ES-I3 (cell line): ENCODE measurements around the gene HOXC12.

Experiments
- H3K36me3 ChIP-seq: 2 replicates; pipeline ENCODE4 v1.6.1; 2013; ENCODE audit warnings: mild to moderate bottlenecking, low read length, control low read depth, moderate library complexity; ENCODE audit not compliant: insufficient read depth
- H3K4me1 ChIP-seq: 2 replicates; pipeline ENCODE4 v1.6.1; 2013; ENCODE audit warnings: mild to moderate bottlenecking, control low read depth, low read length; ENCODE audit not compliant: insufficient read depth
- H3K9ac ChIP-seq: 2 replicates; pipeline ENCODE4 v1.6.1; 2013; ENCODE audit warnings: low read depth, mild to moderate bottlenecking, low read length, moderate library complexity
- H3K9me3 ChIP-seq: 2 replicates; pipeline ENCODE4 v1.6.1; 2013; ENCODE audit warnings: mild to moderate bottlenecking, low read length, moderate library complexity; ENCODE audit not compliant: control insufficient read depth, insufficient read depth

HOXC12 gene

GRCh38 chr12:53949631-53950436 lies 4.9 kb upstream of the HOXC12 start:
- H3K9me3 ChIP-seq, result no peaks in the 10 kb centered on the region
- no peak overlapping the region for H3K9ac ChIP-seq
- peaks cover 6% of the 10 kb centered on the region; the same call in 1 of the 2 replicates for H3K4me1 ChIP-seq
- H3K36me3 ChIP-seq, result no peaks in the 10 kb centered on the region

GRCh38 chr12:53950437-53950773 lies 4.3 kb upstream of the HOXC12 start:
- Histone ChIP-seq H3K9ac (no peak overlapping the region), H3K36me3 (no peaks in the 10 kb centered on the region), H3K9me3 (no peaks in the 10 kb centered on the region), H3K4me1 (peaks cover 6% of the 10 kb centered on the region; the same call in 1 of the 2 replicates)

GRCh38 chr12:53950789-53951576 lies 3.7 kb upstream of the HOXC12 start:
- Histone ChIP-seq H3K36me3 (no peaks in the 10 kb centered on the region), H3K4me1 (peaks cover 9% of the 10 kb centered on the region; the same call in 1 of the 2 replicates), H3K9ac (no peak overlapping the region), H3K9me3 (no peaks in the 10 kb centered on the region)

- H3K9me3 ChIP-seq, result no peaks in the 10 kb centered on the region
- H3K36me3 ChIP-seq, result no peaks in the 10 kb centered on the region
- H3K4me1 ChIP-seq, result peaks cover 10% of the 10 kb centered on the region; the same call in 1 of the 2 replicates
- H3K9ac ChIP-seq, result no peak overlapping the region
Measured at GRCh38 chr12:53951577-53952334, 2.9 kb upstream of the HOXC12 start.

- H3K9ac ChIP-seq, result no peak overlapping the region
- no peaks in the 10 kb centered on the region for H3K36me3 ChIP-seq
- H3K9me3 ChIP-seq, result no peaks in the 10 kb centered on the region
- peaks cover 10% of the 10 kb centered on the region; the same call in 1 of the 2 replicates for H3K4me1 ChIP-seq
Measured at GRCh38 chr12:53952335-53952694, 2.4 kb upstream of the HOXC12 start.

GRCh38 chr12:53952871-53953734 lies 1.6 kb upstream of the HOXC12 start:
- H3K4me1 ChIP-seq, result peaks cover 10% of the 10 kb centered on the region; the same call in 1 of the 2 replicates
- no peaks in the 10 kb centered on the region for H3K36me3 ChIP-seq
- H3K9me3 ChIP-seq, result no peaks in the 10 kb centered on the region
- H3K9ac ChIP-seq, result no peak overlapping the region

GRCh38 chr12:53953831-53954693 lies 641 bp upstream of the HOXC12 start:
- H3K9me3 ChIP-seq, result no peaks in the 10 kb centered on the region
- no peak overlapping the region for H3K9ac ChIP-seq
- H3K36me3 ChIP-seq, result no peaks in the 10 kb centered on the region
- peaks cover 10% of the 10 kb centered on the region; the same call in 1 of the 2 replicates for H3K4me1 ChIP-seq

GRCh38 chr12:53955036-53955775 lies 503 bp downstream of the HOXC12 start:
- Histone ChIP-seq H3K36me3 (no peaks in the 10 kb centered on the region), H3K9me3 (no peaks in the 10 kb centered on the region), H3K9ac (no peak overlapping the region), H3K4me1 (peaks cover 10% of the 10 kb centered on the region; the same call in 1 of the 2 replicates)

GRCh38 chr12:53955776-53956250 lies 1.1 kb downstream of the HOXC12 start:
- Histone ChIP-seq H3K9me3 (no peaks in the 10 kb centered on the region), H3K36me3 (no peaks in the 10 kb centered on the region), H3K4me1 (peaks cover 10% of the 10 kb centered on the region; the same call in 1 of the 2 replicates), H3K9ac (no peak overlapping the region)

- Histone ChIP-seq H3K9ac (no peak overlapping the region), H3K36me3 (no peaks in the 10 kb centered on the region), H3K9me3 (no peaks in the 10 kb centered on the region), H3K4me1 (peaks cover 10% of the 10 kb centered on the region; the same call in 1 of the 2 replicates)
Measured at GRCh38 chr12:53956251-53956887, 1.7 kb downstream of the HOXC12 start.

- Histone ChIP-seq H3K9me3 (no peaks in the 10 kb centered on the region), H3K4me1 (peaks cover 10% of the 10 kb centered on the region; the same call in 1 of the 2 replicates), H3K36me3 (no peaks in the 10 kb centered on the region), H3K9ac (no peak overlapping the region)
Measured at GRCh38 chr12:53956914-53957536, 2.3 kb downstream of the HOXC12 start.

GRCh38 chr12:53958128-53958527 lies 3.4 kb downstream of the HOXC12 start:
- no peaks in the 10 kb centered on the region for H3K36me3 ChIP-seq
- no peaks in the 10 kb centered on the region for H3K9me3 ChIP-seq
- H3K9ac ChIP-seq, result no peak overlapping the region
- H3K4me1 ChIP-seq, result peaks cover 6% of the 10 kb centered on the region; the same call in 1 of the 2 replicates
